GM18907 (cell line): ENCODE results near the gene DMRTC2.

Experiments used
- ATAC-seq: cut with Tn5 transposase; IDR thresholded peaks from one replicate; pipeline ENCODE4 v1.9.1; 2021; ENCODE audit warnings: mild to moderate bottlenecking, moderate library complexity; ENCODE audit not compliant: unreplicated experiment

Gene DMRTC2

DNA sequence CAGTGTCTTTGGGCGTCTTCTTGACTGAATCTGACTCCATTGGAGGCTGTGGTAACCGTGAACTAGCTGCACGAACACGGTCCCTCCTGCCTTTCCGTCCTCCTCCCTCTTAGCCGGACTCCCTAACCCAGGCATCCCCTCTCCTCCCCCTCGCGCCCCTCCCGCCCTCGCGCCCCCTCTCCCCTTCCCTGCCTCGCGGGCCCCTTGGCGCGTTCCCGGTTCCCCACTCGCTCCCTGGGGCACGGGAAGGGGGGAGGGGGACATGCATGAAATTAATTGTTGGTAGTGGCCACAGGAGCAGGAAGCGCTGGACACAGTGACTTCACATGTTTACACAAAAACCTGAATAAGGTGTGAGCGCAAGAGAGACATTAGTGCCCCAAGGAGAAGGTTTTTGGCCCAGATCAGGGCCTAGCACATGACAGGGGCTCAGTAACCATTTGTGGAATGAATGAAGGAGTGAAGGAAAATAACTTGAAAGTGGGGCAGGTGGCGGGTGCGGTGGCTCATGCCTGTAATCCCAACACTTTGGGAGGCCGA lies 279 bp downstream of the DMRTC2 start:
- ATAC-seq, result no peak

DNA sequence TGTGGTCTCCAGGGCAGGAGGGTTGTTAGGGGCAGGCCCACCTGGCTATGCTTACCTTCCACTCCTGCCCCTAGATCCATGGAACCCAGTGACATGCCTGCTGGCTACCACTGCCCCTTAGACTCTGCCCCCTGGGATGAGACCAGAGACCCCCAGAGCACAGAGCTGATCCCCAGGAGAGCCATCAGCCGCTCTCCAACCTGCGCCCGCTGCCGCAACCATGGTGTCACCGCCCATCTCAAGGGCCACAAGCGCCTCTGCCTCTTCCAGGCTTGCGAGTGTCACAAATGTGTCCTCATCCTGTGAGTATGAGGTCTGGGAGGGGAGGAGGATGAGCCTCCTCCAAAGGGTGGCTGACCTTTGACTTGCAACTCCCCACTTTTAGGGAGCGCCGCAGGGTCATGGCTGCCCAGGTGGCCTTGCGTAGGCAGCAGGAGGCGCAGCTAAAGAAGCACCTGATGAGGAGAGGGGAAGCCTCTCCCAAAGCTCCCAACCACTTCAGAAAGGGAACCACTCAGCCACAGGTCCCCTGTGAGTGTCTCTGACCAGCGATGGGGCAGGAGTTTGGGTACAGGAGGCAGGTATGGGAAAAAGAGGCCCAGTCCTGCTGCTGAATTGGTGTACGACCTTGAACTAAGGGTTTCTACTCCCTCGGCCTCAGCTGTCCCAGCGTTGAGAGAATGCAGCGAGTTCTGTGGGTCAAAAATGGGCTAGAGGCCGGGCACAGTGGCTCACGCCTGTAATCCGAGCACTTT lies 2.7 kb downstream of the DMRTC2 start:
- no peak for ATAC-seq

DNA sequence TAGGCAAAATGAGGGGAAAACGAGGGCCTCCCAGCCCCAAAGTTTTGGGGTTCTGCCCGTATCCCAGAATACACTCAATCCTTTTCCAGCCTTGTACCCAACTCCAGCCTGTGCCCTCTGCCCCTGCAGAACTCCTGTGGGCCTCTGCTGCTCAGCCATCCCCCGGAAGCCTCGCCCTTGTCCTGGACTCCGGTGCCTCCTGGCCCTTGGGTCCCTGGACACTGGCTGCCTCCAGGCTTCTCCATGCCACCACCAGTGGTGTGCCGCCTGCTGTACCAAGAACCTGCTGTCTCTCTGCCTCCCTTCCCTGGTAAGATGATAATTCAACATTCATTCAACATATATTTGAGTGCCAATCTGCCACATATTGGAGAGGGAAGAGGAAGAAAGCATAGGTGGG lies 3.8 kb downstream of the DMRTC2 start:
- ATAC-seq, result no peak

DNA sequence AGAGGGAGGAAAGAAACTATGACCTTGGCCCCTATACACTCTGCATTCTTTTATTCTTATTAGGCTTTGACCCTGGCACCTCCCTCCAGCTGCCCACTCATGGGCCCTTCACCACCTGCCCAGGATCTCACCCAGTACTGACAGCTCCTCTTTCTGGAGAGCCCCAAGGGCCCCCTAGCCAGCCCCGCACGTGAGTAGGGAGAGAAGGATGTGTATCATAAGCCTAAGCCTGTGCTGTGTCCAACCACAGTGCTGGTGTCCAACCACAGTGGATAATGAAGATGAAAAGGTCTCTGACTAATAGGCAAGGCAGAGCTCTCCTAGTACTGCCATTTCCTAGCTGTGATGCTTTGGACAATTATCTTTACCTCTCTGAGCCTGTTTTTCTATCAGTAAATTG lies 4.2 kb downstream of the DMRTC2 start:
- ATAC-seq, result no peak

DNA sequence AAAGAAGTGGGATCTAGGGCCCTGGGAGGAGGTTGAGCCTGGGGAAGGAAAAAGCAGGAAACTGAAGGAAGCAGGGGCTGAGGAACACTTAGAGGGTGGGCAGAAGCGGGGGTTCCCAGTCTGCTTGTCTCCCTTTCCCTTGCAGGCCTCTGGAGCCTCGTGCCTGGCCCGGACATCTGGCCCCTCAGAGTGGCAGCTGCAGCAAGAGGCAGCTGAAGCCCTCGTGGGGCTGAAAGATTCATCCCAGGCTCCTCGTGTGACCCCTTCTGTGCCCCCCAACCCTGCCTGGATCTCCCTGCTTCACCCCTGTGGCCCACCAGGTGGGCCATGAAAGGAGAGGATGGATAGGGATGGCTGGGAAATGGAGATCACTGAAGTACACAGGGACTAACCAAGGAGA lies 5.5 kb downstream of the DMRTC2 start:
- ATAC-seq, result no peak

DNA sequence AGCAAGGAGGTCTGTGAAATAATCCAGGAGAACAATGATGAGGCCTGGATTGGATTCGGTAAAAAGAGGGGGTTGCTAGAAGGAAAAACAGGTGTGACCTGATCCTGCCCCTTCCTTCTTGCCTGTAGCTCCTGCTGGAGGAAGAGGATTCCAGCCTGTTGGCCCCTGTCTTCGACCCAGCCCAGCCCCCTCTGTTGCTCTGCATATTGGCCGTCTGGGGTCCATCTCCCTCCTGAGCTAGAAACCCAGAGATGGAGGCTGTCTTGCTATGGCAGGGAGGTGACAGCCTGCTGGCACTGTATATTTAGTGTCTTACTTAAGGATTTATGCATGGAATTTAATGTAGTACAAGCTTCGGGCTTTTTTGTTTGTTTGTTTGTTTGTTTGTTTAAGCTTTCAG lies 6.6 kb downstream of the DMRTC2 start:
- no peak for ATAC-seq

DNA sequence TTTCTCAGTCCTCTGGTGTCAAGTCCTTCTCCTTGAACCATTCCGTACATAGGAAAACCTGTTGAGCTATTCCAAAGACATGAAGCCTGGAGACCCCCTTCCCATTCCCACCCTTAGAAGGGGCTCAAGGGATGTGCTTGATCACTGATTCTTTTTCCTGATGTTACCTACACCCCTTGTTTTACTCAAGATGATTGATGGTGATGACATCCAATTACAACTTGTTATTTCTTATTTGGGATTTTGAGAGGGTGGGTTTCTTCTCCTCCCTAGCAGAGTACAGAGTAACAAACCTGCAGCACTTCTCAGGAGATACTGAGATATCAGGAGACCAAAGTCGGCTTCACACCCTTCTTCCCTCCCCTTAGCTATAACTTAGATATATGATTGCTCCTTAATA lies 8.5 kb downstream of the DMRTC2 start:
- no peak for ATAC-seq

DNA sequence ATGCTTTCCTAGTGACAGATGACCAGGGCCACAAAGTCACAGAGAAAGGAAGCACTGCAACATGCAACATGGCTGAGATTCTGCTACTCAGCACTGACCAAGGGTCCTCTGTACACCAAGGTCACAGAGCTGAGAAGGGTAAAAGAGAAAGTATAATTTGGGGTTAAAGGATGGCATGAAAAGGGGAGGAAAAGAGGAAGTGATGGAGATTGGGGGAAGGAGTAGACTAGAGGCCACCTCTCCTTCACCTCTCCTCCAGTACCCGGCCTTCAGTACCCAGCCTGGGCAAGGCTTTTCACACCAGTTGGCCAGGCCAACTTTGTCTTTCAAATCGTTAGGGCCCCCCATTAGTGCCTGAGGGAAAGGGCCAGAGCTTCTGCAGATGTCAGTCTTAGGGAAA lies 8.9 kb downstream of the DMRTC2 start:
- no peak for ATAC-seq

DNA sequence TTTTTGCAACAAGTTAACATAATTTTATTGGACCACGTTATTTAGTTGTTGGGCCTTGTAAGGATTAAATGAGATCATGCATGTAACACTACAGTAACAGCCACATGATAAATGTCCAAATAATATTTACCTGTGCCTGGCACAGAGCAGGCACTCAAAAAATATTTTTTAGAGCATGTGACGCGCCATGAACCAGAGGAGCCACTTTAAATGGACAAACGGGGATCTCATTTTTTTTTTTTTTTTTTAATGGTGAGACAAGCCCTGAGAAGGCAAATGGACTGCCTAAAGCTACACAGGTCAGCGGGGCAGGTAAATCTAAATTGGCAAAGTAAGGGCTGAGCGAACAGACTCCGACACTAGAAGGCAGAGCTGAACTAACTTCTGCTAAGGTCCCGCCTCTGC lies 14.4 kb downstream of the DMRTC2 start:
- no peak for ATAC-seq

DNA sequence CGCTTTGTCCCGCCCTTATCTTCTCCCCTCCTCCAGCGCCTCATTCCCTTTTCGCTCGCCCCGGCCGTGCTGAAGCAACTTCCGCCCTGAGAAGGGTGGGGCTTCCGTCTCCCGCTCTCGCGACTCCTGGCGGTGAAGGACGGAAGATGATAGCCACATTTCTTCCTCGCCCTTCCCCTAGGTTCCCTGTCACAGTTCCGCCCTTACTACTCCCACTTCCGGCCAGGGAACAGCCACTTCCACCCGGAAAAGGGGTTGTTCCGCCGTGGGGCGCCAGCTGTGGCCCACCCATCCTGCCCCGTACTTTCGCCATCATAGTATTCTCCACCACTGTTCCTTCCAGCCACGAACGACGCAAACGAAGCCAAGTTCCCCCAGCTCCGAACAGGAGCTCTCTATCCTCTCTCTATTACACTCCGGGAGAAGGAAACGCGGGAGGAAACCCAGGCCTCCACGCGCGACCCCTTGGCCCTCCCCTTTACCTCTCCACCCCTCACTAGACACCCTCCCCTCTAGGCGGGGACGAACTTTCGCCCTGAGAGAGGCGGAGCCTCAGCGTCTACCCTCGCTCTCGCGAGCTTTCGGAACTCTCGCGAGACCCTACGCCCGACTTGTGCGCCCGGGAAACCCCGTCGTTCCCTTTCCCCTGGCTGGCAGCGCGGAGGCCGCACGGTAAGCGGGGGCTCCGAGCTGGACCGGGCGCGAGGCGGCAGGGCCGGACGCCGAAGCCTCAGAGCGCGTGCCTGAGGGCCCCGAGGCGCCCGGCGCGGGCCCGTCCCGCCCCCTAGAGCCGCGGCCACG lies 15.0 kb downstream of the DMRTC2 start, which contains the start of gene RPS19:
TSS of gene RPS19 (plus strand) at position 638 of the 801 bp plus-strand sequence. CDS start 520 bp downstream, outside the sequence.
- peak; percentile 85 for ATAC-seq

DNA sequence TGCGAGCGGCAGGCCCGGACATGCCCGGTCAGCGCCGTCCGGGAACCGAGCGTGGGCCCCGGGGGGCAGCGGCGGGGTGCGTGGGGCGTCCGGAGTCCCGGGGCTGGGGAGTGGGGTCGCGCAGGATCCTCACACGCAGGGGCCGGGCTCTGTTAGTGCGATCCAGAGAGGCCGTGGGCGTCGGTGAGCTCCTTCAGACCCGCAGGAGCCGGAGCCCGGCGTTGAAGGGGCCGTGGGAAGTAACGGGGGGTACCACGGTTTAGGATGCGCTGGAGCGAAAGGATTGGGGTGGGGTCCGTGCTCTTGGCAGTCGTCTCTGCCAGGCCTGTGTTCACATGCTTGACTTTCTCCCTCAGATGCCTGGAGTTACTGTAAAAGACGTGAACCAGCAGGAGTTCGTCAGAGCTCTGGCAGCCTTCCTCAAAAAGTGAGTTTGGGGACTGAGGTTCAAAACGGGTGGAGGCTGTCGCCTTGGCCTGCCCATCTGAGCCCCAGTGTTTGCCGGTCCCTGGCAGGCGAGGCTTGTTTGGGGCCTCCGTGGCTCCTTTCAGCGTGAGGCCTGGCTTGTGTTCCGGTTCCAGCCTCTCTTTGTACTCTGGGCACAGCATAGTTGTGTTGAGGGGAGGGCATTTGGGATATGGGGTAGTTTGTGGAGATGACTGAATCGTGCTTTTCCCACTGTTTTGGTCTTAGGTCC lies 15.7 kb downstream of the DMRTC2 start:
- no peak for ATAC-seq

DNA sequence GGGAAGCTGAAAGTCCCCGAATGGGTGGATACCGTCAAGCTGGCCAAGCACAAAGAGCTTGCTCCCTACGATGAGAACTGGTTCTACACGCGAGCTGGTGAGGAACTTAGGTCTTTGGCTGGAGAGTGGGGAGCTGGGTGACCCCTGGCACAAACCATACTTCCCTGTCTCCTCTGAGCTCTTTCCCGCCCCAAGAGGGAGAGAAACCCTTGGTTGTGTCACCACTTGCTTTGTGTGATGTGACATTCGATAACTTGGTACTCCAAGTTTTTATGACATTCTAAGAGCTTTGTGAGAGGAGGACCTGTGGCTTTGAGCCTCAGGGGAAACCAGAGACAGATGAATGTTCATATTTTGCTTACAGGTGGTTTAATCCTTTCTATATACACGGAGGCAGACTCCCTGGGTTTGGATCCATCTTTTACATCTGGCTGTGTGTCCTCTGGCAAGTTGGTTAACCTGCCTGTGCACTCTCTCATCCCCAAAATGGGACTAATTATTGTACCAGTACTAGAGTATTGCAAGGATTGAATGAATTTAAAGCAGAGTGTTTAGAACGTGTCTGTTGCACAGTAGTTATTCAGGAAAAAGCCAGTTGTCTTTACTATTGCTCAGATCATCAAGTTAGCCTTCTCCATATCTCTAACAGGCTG lies 16.4 kb downstream of the DMRTC2 start:
- no peak for ATAC-seq

DNA sequence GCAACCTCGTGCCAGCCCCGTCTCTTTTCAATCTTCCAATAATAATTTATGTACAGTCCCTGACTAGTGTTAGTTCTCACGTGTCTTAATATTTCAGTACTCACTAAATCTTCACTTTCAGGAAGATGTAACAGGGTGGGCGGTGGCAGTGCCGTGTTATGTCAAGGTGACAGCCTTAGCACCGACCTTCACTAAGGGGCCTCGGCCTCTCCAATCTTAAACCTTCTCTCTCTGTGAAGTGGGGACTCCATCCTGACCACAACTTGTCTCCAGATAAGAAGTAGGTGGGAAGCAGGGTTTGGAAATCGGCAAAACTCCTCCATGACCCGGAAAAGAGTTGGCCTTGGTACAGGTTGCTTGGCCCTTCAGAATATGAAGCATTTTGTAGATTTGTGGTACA lies 17.0 kb downstream of the DMRTC2 start:
- ATAC-seq, result no peak

DNA sequence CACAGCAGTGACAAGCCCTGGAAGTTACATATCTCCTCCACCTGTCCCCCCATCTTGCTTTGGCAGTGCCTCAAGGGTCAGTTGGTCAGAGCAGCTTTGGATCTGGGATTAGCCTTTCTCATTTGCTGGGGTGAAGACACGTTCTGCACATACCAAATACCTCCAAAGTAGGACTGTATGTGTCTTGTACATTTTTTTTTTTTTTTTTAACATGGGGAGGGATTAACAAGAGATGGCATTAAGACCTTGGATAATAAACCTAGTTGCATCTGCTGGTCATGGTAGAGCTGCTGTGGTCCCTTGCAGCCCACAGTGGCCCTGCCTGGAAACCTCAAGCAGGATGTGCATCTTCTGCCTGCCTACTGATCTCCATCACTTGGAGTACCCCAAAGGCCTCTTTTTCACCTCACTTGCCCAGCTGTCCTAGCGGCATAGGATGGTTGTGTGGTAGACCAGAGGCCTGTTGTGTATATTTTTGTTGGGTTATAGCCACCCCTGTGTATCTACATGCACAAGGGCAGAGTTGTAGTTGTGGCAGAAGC lies 17.7 kb downstream of the DMRTC2 start:
- no peak for ATAC-seq

DNA sequence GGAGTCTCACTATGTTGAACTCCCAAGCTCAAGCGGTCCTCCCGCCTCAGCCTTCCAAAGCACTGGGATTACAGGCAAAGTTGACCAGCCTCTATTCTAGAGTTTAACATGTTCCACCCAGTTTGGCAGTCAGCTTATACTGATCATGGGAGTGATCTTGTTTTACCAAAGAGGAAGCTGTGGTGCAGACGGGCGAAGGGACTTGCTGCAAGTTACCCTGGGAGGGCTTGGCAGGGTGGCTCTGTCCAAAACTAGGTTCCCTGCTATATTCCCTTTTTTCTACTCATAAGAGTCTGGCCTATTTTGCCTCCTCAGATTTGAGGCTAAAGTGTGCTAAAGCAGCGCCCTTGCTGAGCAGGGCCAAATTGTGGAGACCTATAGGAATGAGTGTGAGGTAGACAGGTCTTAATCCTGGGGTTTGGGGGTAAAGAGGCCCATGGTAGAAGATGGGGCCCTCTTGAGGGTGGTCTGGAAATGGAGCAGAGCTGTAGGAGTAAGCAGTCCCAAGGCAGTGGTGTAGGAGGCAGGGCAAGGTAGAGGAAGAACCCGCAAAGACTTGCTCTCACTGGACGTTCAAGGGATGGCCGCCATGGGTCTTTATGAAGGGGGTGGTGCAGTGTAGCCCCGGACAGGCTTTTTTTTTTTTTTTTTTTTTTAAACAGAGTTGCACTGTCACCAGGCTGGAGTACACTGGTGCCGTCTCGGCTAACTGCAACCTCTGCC lies 18.5 kb downstream of the DMRTC2 start:
- no peak for ATAC-seq

DNA sequence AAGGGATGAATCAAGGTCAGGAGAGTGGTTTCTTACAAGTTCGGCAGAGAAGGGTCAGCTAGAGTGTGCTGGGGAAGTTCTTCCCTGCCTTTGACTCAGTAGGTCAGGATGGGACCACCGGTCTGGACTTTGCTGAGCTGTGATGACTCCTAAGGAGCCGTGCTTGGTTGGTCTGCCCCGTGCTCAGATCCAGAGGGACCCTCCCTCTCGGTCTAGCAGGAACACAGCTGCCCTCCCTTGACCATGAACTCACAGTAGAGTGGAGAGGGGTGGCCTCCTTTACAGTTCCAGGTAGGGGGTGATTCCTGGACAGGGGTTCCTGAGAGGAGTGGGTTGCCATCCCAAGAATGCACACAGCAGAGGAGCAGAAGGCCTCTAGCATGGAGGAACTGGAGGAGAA lies 19.5 kb downstream of the DMRTC2 start:
- ATAC-seq, result no peak

DNA sequence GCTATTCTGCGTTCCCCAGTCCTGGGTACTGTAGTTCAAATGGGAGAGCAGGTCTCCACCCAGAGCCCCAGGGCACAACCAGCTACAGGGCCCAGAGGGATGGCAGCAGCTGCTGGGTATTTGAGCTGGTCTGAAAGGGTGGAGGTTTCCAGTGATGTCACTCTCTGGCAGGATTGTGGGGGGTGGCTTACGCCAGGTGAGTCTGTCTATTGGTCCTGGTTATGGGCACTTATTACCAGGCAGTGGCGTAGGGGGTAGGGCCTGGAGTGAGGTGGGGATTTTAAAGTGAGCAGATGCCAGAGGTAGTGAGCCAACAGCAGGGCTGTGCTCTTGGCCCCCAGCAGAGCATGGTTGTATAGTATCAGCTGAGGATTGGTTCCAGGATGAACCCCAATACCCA lies 21.4 kb downstream of the DMRTC2 start:
- ATAC-seq, result no peak

DNA sequence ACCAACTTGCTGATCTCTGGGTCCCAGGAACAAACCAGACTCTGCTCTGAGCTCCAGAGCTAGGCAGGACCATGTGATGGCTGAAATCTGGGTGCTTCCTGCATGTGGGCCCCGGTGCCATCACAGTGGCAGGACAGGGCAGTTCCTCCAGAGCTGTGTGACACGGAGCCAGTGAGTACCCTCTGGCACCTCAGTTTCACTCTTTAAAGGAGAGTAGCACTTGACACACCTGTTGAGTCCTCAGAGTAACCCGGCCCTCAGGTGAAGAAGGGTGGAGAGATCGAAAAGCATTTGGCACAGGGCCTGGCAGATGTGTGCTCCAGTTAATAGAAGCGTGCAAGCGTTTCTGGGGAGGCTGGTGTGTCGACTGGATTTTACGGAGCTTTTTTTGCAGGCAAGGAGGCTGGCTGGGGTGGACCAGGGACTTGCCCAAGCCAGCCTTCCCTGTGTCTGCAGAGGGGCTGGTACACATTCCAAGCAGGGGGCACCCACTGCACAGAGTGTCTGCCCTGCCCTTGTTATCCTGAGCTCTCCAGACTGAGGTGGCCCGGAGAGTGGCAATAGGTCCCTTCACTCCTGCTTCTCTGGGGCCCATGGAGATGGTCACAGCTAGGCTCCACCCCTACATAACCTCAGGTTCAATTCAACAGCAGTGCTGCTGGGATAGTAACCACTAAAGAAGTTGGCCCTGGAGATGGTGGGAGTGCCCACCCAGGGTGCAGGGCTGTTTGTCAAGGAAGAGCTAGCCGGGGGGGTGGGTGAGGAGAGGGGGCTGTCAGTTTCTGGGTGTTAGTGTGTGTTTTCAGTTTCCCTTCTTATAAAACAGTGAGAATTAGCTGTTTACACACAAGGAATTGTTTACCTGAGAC lies 23.5 kb downstream of the DMRTC2 start:
- ATAC-seq, result no peak

DNA sequence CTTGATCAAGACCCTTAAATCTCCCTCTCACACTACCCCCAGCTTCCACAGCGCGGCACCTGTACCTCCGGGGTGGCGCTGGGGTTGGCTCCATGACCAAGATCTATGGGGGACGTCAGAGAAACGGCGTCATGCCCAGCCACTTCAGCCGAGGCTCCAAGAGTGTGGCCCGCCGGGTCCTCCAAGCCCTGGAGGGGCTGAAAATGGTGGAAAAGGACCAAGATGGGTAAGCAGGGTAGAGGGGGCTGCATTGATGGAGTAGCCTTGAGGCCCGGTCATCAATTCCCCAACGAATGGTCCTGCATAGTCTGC lies 24.1 kb downstream of the DMRTC2 start:
- ATAC-seq, result no peak
